Neural progenitor cell (in vitro differentiated cells): ENCODE data around the gene SPINK1. TPM values are rescaled to one million over a fixed set of nuclear protein-coding genes. Genes with fewer than 3 reads are reported as not detected.

Experiments used
- DNase-seq: peaks from one replicate; pipeline ENCODE4 v3.0.0-alpha.2; 2016; ENCODE audit warnings: low spot score
- H2AFZ ChIP-seq: fragments of 200-600 bp; sonication (generic); replicated peaks from 2 replicates; pipeline ENCODE4 v1.6.1; 2016; ENCODE audit warnings: antibody characterized with exemption
- H3F3A ChIP-seq: fragments of 200-600 bp; sonication (generic); 2 replicates; pipeline ENCODE4 v1.6.1; 2016; ENCODE audit warnings: antibody characterized with exemption, low read depth
- H3K27ac ChIP-seq: fragments of 200-600 bp; sonication (generic); 2 replicates; pipeline ENCODE4 v1.5.1; 2016; ENCODE audit warnings: mild to moderate bottlenecking
- H3K27me3 ChIP-seq: fragments of 200-600 bp; sonication (generic); 2 replicates; pipeline ENCODE4 v1.6.1; 2016; ENCODE audit warnings: mild to moderate bottlenecking, moderate library complexity
- H3K36me3 ChIP-seq: fragments of 200-600 bp; sonication (generic); 2 replicates; pipeline ENCODE4 v1.5.1; 2016
- H3K4me1 ChIP-seq: fragments of 200-600 bp; sonication (generic); 2 replicates; pipeline ENCODE4 v1.6.1; 2016; ENCODE audit warnings: mixed run types
- H3K4me2 ChIP-seq: fragments of 200-600 bp; sonication (generic); 2 replicates; pipeline ENCODE4 v1.6.1; 2016
- H3K4me3 ChIP-seq: fragments of 200-600 bp; sonication (generic); 2 replicates; pipeline ENCODE4 v1.5.1; 2016
- H3K79me2 ChIP-seq: fragments of 200-600 bp; sonication (generic); 2 replicates; pipeline ENCODE4 v1.6.1; 2016; ENCODE audit warnings: low read depth
- H3K9ac ChIP-seq: fragments of 200-600 bp; sonication (generic); 2 replicates; pipeline ENCODE4 v1.6.1; 2016
- H3K9me3 ChIP-seq: fragments of 200-600 bp; sonication (generic); 2 replicates; pipeline ENCODE4 v1.5.1; 2016; ENCODE audit warnings: low read depth
- H4K20me1 ChIP-seq: fragments of 200-600 bp; sonication (generic); 2 replicates; pipeline ENCODE4 v1.6.1; 2016; ENCODE audit warnings: low read depth
- H3K27ac Mint-ChIP-seq: 3 replicates; pipeline ENCODE4 v1.8.0; 2021; ENCODE audit warnings: mixed read lengths
- H3K27me3 Mint-ChIP-seq: 2 replicates; pipeline ENCODE4 v1.8.0; 2022; ENCODE audit warnings: low read depth, mild to moderate bottlenecking, inconsistent platforms, moderate library complexity, mixed read lengths; ENCODE audit not compliant: insufficient read depth
- H3K36me3 Mint-ChIP-seq: 3 replicates; pipeline ENCODE4 v1.8.0; 2021; ENCODE audit warnings: mixed read lengths
- H3K4me1 Mint-ChIP-seq: 3 replicates; pipeline ENCODE4 v1.8.0; 2021; ENCODE audit warnings: mixed read lengths
- H3K4me3 Mint-ChIP-seq: 3 replicates; pipeline ENCODE4 v1.8.0; 2021; ENCODE audit warnings: mild to moderate bottlenecking, moderate library complexity, mixed read lengths
- H3K9me3 Mint-ChIP-seq: 3 replicates; pipeline ENCODE4 v1.8.0; 2020; ENCODE audit warnings: mixed read lengths
- CTCF ChIP-seq: fragments of 200-600 bp; sonication (generic); IDR thresholded peaks from 2 replicates; pipeline ENCODE4 v1.5.1; 2017; ENCODE audit warnings: antibody characterized with exemption, mild to moderate bottlenecking
- EZH2 ChIP-seq: fragments of 200-600 bp; sonication (generic); IDR thresholded peaks from 2 replicates; pipeline ENCODE4 v1.6.1; 2017; ENCODE audit warnings: antibody characterized with exemption, mild to moderate bottlenecking, moderate library complexity
- EZH2phosphoT487 ChIP-seq: fragments of 200-600 bp; sonication (generic); IDR thresholded peaks from 2 replicates; pipeline ENCODE4 v1.6.1; 2017; ENCODE audit warnings: antibody characterized with exemption
- total RNA-seq: library from RNA; depleted of rRNA; stranded (reverse); fragments of >200 nt; gene quantifications from 2 replicates; pipeline ENCODE4 v1.2.3, GENCODE V29; 2015; ENCODE audit warnings: low replicate concordance

SPINK1 gene
- total RNA-seq, 1 donor from 2014 or later, result not detected

GRCh38 chr5:147779694-147780093 lies 51.8 kb downstream of the SPINK1 start:
- Mint-ChIP-seq H3K9me3 (peaks cover 9% of the 10 kb centered on the region), H3K27ac (no peak overlapping the region), H3K4me3 (peak overlapping the region; percentile 95), H3K4me1 (peaks cover 33% of the 10 kb centered on the region), H3K27me3 (peaks cover 3% of the 10 kb centered on the region), H3K36me3 (peaks cover 20% of the 10 kb centered on the region)
- DNase-seq, result no peak
- peaks cover 44% of the 10 kb centered on the region for H3K4me1 ChIP-seq
- H3K4me3 ChIP-seq, result peak overlapping the region; percentile 62
- H3K4me2 ChIP-seq, result peak overlapping the region; percentile 79
- no peak for TF ChIP-seq EZH2
- no peak for TF ChIP-seq CTCF
- TF ChIP-seq EZH2phosphoT487, result no peak
- H3K9me3 ChIP-seq, result no peaks in the 10 kb centered on the region
- H3K79me2 ChIP-seq, result peaks cover 64% of the 10 kb centered on the region
- no peak overlapping the region for H3K27ac ChIP-seq
- no peak overlapping the region for H2AFZ ChIP-seq
- peaks cover 25% of the 10 kb centered on the region for H3F3A ChIP-seq
- H3K27me3 ChIP-seq, result no peaks in the 10 kb centered on the region
- H3K9ac ChIP-seq, result no peak overlapping the region
- H3K36me3 ChIP-seq, result no peaks in the 10 kb centered on the region
- H4K20me1 ChIP-seq, result no peaks in the 10 kb centered on the region

DNA sequence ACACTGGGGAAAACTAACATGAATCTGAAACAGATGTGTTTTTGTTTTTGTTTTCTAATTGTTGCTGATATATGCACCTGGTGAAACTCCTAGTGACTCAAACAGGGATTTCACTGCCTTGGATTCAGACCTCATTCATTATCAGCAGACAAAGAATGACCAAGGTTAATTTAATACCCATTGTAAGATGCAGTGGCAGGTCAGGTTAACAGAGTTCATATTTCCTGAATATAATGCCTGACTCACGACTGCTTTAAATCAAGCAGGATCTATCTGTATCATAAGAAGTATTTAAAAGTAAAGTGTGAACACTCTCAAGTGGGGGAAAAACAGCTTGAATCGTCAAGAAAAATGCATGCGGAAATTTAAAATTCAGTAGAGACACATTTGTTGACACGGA lies 54.5 kb downstream of the SPINK1 start:
- Histone ChIP-seq H4K20me1 (no peaks in the 10 kb centered on the region), H3K9me3 (no peaks in the 10 kb centered on the region), H3F3A (peaks cover 20% of the 10 kb centered on the region), H3K4me1 (peaks cover 38% of the 10 kb centered on the region), H3K4me3 (no peak overlapping the region), H3K27me3 (no peaks in the 10 kb centered on the region), H3K36me3 (no peaks in the 10 kb centered on the region), H3K79me2 (peaks cover 68% of the 10 kb centered on the region), H2AFZ (no peak overlapping the region), H3K9ac (no peak overlapping the region), H3K27ac (no peak overlapping the region), H3K4me2 (no peak overlapping the region)
- TF ChIP-seq EZH2 (no peak), CTCF (no peak), EZH2phosphoT487 (no peak)
- H3K4me3 Mint-ChIP-seq, result no peak overlapping the region
- peaks cover 20% of the 10 kb centered on the region for H3K36me3 Mint-ChIP-seq
- DNase-seq, result no peak
- peaks cover 20% of the 10 kb centered on the region for H3K4me1 Mint-ChIP-seq
- H3K9me3 Mint-ChIP-seq, result peaks cover 9% of the 10 kb centered on the region
- H3K27me3 Mint-ChIP-seq, result no peaks in the 10 kb centered on the region
- no peak overlapping the region for H3K27ac Mint-ChIP-seq

Other genes with a start within 250 kb of the SPINK1 start
- 8.2 TPM in 2 replicates for gene JAKMIP2, start 48.9 kb downstream of the SPINK1 start, total RNA-seq
- gene SCGB3A2, start 47.0 kb upstream of the SPINK1 start, total RNA-seq, result not detected in 2 replicates
- gene C5orf46, start 74.9 kb upstream of the SPINK1 start, total RNA-seq, result not detected in 2 replicates
- gene SPINK5, start 232.3 kb upstream of the SPINK1 start, total RNA-seq, result 13.7 and 18.1 TPM in 2 replicates